Measurements from ENCODE around the gene BARX1. TPM values are rescaled to one million over a fixed set of nuclear protein-coding genes. Genes with fewer than 3 reads are reported as not detected.
"Not testable (repeated sequence)": the region's sequence is repeated elsewhere in the genome, so short reads cannot be mapped to it uniquely, and the experiment has no call there.

Gene BARX1
- total RNA-seq, 1 donor from 2014 or later, result not detected

- DNase-seq (ENCODE audit: low spot score) (peak; percentile 39), ATAC-seq (no peak)
Measured at GRCh38 chr9:93967020-93967803, 12.1 kb upstream of the BARX1 start.

GRCh38 chr9:93965830-93966577, 10.8 kb upstream of the BARX1 start:
- peak; percentile 65 for ATAC-seq
- DNase-seq (ENCODE audit: low spot score), result peak; percentile 44

DNA sequence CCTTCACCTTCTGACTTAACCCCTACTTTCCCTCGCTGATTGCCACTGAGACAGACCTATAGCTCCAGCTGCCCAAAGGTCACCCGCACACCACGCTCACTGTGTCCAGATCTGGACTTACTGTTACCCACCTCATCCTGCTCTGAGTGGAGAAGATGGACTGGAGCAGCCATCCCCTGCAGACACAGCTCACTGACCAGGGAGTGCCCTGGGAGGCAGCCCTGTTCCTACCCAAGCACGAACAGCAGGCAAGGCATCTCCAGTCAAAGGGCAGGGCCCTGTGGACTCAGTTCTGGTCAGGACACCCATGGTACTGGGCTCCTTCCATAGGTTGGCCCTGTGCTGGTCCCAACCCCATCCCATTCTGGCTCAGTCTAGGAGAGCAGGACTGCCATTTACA, 9.5 kb upstream of the BARX1 start:
- no peak for DNase-seq (ENCODE audit: low spot score)
- ATAC-seq, result no peak

DNA sequence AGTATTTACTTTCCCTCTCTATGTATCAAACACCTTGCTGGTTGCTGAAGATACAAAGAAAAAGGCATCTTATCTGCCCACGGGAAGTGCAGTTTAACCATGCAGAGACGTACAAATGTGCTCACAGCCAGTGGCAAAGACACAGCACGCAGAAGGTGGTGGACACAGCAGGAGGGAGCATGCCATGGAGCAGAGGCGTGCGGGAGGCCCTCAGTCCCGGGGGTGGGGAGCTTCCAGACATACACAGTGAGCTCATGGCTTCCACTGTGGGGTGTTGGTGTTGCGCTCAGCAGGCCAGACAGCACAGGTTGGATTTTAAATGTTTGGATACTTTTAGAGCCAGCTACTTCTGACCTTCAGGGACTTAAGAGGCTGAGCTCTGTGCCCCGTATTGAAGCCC, 8.8 kb upstream of the BARX1 start:
- DNase-seq (ENCODE audit: low spot score) (peak; percentile 29), ATAC-seq (no peak)

- DNase-seq (ENCODE audit: low spot score), result peak; percentile 23
- not testable (repeated sequence) for ATAC-seq
Measured at GRCh38 chr9:93963489-93963888, 8.3 kb upstream of the BARX1 start.

- peak; percentile 94 for ATAC-seq
- DNase-seq (ENCODE audit: low spot score), result peak; percentile 72
Measured at GRCh38 chr9:93962561-93963440, 7.6 kb upstream of the BARX1 start.

- ATAC-seq, result no peak
Measured at GRCh38 chr9:93962017-93962416, 6.9 kb upstream of the BARX1 start.

DNA sequence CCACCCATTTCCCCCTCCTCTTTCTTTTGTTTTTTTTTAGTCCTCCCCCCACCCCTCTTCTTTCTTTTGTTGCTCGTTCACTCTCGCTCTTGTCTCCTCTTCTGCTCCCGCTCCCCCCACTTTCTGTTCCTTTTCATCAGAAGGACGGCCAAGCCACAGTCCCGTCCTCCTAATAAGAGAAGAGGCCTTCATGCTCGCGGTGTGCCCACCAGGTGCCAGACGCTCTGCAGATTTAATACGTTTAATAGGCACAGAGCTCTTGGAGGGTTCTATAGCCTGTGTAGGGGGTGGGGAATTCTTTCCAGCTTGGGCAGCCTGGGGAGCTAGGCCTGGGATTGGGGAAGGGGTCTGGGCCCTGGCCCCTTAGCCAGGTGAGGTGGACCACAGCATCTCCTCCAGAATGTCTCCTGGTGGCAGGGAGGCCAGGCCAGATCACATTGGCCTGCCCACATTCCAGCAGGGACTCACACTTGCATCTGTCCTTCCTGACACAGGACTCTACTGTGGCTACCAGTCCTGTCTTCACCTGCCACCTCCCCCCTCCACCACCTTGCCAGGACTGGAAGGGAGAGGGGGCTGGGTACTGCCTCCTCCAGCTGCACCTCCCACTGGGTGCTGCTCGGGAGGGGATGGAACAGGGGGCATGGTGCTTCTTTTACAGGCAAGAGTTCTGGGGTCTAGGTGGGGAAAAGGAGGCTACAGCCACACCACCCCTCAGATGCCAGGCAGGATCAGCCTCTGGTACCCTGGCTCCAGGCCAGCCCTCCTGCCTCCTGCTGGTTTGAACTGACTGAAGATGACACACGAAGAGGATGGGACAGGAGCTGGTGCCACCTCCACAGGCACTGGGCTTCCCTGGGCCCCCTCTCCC, 6.1 kb upstream of the BARX1 start:
- DNase-seq (ENCODE audit: low spot score) (no peak), ATAC-seq (no peak)

More at GRCh38 chr9:93962017-93962416, 6.9 kb upstream of the BARX1 start:
- DNase-seq (ENCODE audit: low spot score), result no peak

DNA sequence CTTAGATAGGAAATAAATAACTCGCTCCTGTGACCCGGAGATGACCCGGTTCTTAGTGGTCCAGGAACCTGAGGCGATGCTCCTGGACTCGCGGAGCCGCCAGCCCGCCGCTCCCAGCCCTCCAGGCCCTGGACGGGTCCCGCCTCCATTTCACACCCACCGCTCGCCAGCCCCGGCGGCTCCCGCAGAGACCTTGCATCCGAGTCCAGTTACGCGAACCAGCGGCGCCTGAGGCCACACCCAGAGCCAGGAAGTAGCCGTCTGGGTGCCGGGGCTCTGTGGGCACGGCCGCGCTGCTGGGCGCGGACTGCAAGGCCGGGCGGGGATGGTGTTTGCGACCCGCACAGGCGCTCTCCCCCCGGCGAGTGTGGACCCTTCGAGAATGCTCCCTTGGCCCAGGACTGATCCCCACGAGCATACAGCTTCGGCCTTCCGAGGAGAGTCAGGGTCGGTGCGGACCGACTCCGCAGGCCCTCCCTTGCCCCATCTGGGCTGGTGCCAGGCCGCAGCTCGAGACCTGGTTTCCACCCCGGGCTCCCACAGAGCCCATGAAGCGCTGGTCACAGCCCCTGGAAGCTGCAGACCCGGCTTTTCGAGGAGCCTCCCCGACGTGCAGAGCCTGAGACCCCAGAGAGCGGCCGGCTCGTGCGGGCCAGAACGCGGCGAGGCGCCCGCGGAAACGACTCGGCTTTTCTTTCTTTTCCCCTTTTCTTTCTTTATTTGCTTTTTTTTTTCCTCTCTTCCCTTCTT, 5.2 kb upstream of the BARX1 start:
- DNase-seq (ENCODE audit: low spot score) (no peak), ATAC-seq (no peak)

- ATAC-seq, result no peak
- no peak for DNase-seq (ENCODE audit: low spot score)
Measured at GRCh38 chr9:93959739-93960154, 4.6 kb upstream of the BARX1 start.

GRCh38 chr9:93958819-93959682, 3.9 kb upstream of the BARX1 start:
- no peak for DNase-seq (ENCODE audit: low spot score)
- peak; percentile 21 for ATAC-seq

- DNase-seq (ENCODE audit: low spot score) (no peak), ATAC-seq (no peak)
Measured at GRCh38 chr9:93958121-93958818, 3.1 kb upstream of the BARX1 start.

DNA sequence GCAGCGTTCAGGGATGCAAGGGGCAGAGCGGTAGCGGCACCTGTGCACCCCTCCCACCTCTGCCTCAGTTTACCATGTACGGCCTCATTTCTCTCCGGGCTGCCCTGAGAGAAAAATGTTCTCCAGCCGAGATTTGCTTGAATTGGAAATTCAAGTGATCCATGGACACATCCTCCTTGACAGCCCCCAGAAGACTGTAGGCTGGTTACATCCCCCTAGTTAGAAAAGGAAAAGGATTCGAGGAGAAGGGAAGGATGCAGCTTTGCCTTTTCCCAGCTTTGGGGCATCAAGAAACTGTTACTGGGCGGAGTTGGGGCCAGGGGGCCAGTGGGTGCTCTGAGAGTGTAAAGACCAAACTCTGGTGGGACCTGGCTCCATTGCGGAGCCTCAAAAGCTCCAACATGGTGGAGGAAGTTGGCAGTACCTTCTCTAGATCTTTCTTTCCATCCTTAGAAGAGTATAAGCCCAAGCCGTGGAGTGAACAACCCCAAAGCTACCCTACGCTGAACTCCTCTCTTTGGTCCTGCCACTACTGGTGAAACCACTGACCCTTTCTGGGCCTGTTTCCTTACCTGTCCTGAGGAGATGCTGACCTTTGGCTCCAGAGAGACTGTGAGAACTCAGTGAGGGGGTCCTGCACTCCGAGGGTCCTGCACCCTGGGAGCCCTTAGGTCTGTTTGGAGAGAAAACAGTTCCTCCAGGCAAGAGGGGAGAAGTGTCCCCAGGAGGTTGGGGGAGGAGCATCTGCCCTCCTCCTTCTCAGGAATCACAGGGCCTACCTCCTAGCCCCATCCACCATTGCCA, 1.0 kb upstream of the BARX1 start:
- DNase-seq (ENCODE audit: low spot score) (no peak), ATAC-seq (no peak)

DNA sequence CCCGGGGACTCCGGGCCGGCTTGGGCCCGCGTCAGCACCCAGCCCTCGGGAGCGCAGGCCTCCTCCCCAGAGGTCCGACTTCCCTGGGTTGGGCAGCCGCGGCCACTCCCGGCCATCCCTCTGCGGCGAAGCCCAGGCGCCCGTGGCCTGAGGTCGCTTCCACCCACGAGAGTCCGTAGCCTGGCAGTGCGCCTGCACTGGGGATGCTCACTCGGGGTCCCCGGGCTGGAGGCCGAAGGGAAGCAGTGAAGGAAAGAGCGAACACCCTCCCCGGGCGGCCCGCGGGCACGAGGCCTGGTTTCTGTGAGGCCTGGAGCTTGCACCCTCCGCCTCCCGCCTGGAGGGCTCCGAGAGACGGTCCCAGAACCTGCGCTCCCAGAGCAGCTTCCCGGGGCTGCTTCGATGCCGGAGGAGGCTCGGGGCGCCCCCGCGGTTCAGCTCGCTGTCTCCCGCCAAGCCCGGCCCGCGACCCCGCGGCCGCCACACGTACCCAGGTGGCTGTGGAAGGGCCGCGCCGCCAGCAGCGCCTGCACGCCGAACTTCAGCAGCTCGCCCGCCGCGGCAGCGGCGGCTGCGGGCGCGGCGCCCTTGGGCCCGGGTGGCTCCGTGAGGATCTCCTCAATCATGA, 607 bp downstream of the BARX1 start:
- ATAC-seq, result no peak
- DNase-seq (ENCODE audit: low spot score), result no peak

DNA sequence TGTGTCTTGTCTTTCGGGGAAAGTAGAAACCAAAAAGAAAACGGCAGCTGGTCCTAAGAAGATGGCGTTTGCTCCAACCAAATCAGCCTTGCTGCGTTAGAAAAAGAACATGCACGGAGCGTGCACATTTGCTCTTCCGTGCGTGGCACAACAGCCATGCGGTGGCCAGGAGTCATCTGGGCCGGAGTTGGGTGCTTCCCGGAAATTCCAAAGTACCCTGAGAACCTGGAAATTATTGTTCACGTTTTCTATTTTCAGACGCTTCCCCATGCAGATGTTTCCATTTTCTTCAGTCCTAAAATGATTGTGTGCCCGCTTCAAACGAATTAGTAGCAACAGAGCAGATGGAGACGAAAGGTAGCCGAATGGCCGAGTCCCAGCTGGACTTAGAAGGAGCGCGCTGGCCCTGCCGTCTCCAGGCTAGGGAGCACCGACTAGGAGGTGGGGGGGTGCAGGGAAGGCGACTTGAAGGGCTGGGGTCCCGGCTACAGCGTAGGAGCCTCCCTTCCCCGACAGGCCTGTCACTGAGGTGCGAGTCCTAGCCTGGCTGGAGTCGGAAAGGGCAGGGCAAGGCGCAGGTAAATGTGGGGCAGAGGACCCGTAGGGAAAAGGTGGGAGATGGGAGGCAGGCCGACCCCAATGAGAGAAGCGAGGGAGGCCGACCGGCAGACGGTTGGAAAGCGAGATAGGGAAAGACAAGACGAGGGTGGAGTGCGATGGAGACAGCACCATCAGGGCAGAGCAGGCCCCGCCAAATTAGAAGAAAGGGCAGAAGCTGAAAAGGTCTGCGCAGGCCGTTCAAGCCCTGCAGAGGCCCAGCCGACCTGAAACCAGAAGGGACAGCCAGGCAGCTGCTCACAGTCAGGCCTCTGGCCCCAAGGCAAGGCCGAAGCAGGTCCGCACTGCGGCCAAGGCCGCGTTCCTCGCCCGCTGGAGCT, 1.4 kb downstream of the BARX1 start:
- DNase-seq (ENCODE audit: low spot score) (no peak), ATAC-seq (no peak)

Measured in left lobe of liver (tissue), 2 donors.